Kidney epithelial cell (primary cell): ENCODE results near the gene GSPT1. TPM values are rescaled to one million over a fixed set of nuclear protein-coding genes. Genes with fewer than 3 reads are reported as not detected.

Experiments used
- DNase-seq: peaks from one replicate; pipeline ENCODE4 v3.0.0-alpha.2; 2010; ENCODE audit warnings: low read depth
- H3K27me3 ChIP-seq: 2 replicates; pipeline ENCODE4 v1.6.0; 2011; ENCODE audit warnings: low read length; ENCODE audit not compliant: control insufficient read depth, insufficient read depth
- H3K36me3 ChIP-seq: 2 replicates; pipeline ENCODE4 v1.5.1; 2011; ENCODE audit warnings: low read length; ENCODE audit not compliant: control insufficient read depth, insufficient read depth
- H3K4me3 ChIP-seq: 2 replicates; pipeline ENCODE4 v1.5.1; 2011; ENCODE audit warnings: low read depth, mild to moderate bottlenecking, control low read depth, low read length
- total RNA-seq: library from RNA; depleted of rRNA; stranded (reverse); fragments of >200 nt; gene quantifications from 2 replicates; pipeline ENCODE4 v1.2.3, GENCODE V29; 2015
- TF ChIP-seq, protein P1 (sequence below): IDR thresholded peaks from 2 replicates; pipeline ENCODE4 v1.5.1; 2011; ENCODE audit warnings: mild to moderate bottlenecking, moderate library complexity, low read length, control low read depth, inconsistent platforms; ENCODE audit not compliant: insufficient read depth, poor library complexity, severe bottlenecking

Gene GSPT1
- total RNA-seq, 1 donor from 2014 or later = 93.7 TPM

DNA sequence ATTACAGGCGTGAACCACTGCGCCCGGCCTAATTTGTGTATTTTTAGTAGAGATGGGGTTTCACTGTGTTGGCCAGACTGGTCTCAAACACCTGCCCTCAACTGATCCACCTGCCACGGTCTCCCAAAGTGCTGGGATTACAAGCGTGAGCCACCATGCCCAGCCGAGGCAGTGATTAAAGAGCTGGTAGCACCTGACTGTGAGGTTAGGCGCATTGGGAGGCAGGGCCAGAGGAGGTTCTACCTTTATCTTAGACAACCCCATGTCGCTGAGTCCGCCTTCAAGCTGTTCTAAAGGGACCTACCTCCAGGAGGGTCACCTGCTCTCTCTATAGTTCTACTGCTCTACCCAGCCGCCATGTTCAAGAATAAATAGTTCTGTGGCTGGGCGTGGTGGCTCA, 72.5 kb downstream of the GSPT1 start:
- H3K36me3 ChIP-seq = peaks cover 8% of the 10 kb centered on the region

DNA sequence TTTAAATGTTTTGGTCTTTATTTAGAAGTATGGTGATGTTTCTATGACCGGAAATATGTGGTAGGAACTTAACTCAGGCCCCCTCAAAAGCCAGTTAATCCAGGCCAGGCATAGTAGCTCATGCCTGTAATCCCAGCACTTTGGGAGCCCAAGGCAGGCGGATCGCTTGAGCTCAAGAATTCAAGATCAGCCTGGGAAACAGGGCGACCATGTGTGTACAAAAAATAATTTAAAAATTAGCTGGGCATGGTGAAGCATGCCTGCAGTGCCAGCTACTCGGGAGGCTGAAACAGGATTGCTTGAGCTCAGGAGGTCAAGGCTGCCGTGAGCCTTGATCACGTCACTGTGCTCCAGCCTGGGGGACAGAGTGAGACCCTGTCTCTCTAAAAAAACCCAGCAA, 74.7 kb downstream of the GSPT1 start:
- no peaks in the 10 kb centered on the region for H3K27me3 ChIP-seq
- DNase-seq = no peak
- TF ChIP-seq, protein P1, sequence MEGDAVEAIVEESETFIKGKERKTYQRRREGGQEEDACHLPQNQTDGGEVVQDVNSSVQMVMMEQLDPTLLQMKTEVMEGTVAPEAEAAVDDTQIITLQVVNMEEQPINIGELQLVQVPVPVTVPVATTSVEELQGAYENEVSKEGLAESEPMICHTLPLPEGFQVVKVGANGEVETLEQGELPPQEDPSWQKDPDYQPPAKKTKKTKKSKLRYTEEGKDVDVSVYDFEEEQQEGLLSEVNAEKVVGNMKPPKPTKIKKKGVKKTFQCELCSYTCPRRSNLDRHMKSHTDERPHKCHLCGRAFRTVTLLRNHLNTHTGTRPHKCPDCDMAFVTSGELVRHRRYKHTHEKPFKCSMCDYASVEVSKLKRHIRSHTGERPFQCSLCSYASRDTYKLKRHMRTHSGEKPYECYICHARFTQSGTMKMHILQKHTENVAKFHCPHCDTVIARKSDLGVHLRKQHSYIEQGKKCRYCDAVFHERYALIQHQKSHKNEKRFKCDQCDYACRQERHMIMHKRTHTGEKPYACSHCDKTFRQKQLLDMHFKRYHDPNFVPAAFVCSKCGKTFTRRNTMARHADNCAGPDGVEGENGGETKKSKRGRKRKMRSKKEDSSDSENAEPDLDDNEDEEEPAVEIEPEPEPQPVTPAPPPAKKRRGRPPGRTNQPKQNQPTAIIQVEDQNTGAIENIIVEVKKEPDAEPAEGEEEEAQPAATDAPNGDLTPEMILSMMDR = no peak
- no peak overlapping the region for H3K4me3 ChIP-seq
- peaks cover 6% of the 10 kb centered on the region for H3K36me3 ChIP-seq

More for the DNA sequence above, 72.5 kb downstream of the GSPT1 start:
- no peak for DNase-seq
- TF ChIP-seq, protein P1 = no peak
- Histone ChIP-seq H3K27me3 (no peaks in the 10 kb centered on the region), H3K4me3 (no peak overlapping the region)

DNA sequence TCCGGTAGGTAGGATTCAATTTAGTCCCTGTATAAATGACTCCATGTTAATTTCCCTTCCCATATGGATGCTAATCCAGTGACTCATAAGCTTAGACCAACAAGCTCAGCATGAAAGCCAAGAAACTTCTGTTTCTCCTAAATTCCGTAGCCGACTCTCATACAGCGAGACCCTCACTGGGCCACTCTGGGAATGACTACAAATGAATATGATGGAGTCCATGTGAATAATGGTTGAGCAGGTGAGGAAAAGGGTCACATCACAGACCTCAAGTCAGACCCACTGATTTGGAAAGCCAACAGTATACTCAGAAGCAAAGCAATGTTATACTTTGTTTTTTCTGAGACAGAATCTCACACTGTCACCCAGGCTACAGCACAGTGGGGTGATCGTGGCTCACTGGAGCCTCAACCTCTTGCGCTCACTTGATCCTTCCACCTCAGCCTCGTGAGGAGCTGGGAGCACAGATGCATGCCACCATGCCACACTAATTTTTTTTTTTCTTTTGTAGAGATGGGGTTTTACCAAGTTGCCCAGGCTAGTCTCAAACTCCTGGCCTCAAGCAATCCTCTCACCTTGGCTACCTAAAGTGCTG, 79.0 kb downstream of the GSPT1 start:
- Histone ChIP-seq H3K27me3 (no peaks in the 10 kb centered on the region), H3K36me3 (no peaks in the 10 kb centered on the region), H3K4me3 (no peak overlapping the region)
- DNase-seq = peak; percentile 43
- TF ChIP-seq, protein P1 = no peak

DNA sequence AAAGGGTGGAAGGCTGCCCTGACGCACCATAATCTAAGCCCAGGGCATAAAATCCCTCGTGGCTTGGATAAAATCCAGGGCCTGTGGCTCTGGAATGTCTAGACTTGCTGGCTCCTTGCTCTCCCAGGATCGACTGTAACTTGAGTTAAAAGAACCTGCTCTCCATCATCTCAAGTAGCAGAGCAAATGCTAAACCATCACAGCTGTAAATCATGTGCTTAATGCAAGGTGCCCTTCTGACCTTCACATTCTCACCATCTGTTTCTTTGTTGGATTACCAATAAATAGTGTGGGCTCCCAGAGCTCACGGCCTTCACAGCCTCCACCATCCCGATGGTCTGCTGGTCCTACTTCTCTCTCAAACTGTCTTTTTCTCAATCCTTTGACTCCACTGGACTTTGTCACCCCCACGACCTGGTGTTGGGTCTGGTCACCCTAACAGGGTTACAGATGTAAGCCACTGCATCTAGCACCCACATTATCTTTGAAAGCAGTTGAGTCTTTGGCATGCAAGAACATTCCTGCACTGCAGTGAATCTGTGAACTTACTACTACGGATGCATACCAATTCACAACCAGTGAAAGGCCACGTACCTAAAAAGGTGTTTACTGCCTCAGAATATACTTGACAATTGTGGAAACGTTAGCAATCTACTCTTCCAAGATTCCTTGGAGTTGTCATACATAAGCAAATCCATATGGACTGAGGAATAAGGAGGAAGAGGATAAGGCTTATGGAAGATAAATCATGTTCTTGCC, 79.7 kb downstream of the GSPT1 start:
- TF ChIP-seq, protein P1 = no peak
- DNase-seq = no peak
- H3K36me3 ChIP-seq = no peaks in the 10 kb centered on the region

DNA sequence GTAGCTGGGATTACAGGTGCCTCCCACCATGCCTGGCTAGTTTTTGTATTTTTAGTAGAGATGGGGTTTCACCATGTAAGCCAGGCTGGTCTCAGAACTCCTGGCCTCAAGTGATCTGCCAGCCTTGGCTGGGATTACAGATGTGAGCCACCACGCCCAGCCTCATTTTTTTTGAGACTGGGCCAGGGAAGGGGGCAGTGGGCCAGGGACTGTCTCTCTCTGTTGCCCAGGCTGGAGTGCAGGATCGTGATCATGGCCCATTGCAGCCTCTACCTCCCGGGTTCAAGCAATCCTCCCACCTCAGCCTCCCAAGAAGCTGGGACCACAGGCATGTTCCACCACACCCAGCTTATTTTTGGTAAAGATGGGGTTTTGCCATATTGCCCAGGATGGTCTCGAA, 80.4 kb downstream of the GSPT1 start:
- H3K36me3 ChIP-seq = no peaks in the 10 kb centered on the region

More for the DNA sequence above, 79.7 kb downstream of the GSPT1 start:
- Histone ChIP-seq H3K4me3 (no peak overlapping the region), H3K27me3 (no peaks in the 10 kb centered on the region)

More for the DNA sequence above, 80.4 kb downstream of the GSPT1 start:
- Histone ChIP-seq H3K27me3 (no peaks in the 10 kb centered on the region), H3K4me3 (no peak overlapping the region)
- TF ChIP-seq, protein P1 = no peak
- no peak for DNase-seq
